Measurements from ENCODE around the gene OSBPL6. TPM values are rescaled to one million over a fixed set of nuclear protein-coding genes. Genes with fewer than 3 reads are reported as not detected.
A peak's percentile ranks its signal among the peaks of the same experiment; 100 is the strongest.

OSBPL6 gene
- total and polyA plus RNA-seq, 2 of the 13 experiments (the other 11 are each of a cell fraction or from before 2014, with no cell fraction given), result 0.03 to 0.11 TPM

GRCh38 chr2:178450774-178451525 lies 256.6 kb downstream of the OSBPL6 start, which contains the start of the genes PJVK and PRKRA (continued):
- no peak for TF ChIP-seq ZNF770 (CRISPR knock-in tag; IDR thresholded peaks at IDR 0.05)
- TF ChIP-seq ZNF574 (CRISPR knock-in tag; IDR thresholded peaks at IDR 0.05), result peak; percentile 93
- peak; percentile 22; the same call in 1 of the 2 replicates for TF ChIP-seq ZNF607 (CRISPR knock-in tag; IDR thresholded peaks at IDR 0.05; ENCODE audit: borderline replicate concordance)
- TF ChIP-seq POGK (CRISPR knock-in tag; conservative IDR thresholded peaks at IDR 0.05), result peak; percentile 94
- TF ChIP-seq ZNF781 (CRISPR knock-in tag; IDR thresholded peaks at IDR 0.05; ENCODE audit: borderline replicate concordance, not compliant biosample characterization), result no peak
- TF ChIP-seq ZNF414 (CRISPR knock-in tag; IDR thresholded peaks at IDR 0.05), result peak; percentile 93; the same call in 1 of the 2 replicates
- no peak for TF ChIP-seq TRIM22 (IDR thresholded peaks at IDR 0.05)
- TF ChIP-seq ZNF687 (CRISPR knock-in tag; IDR thresholded peaks at IDR 0.05), result peak; percentile 90
- TF ChIP-seq ZNF570 (CRISPR knock-in tag; IDR thresholded peaks at IDR 0.05; ENCODE audit: borderline replicate concordance), result peak; percentile 86; the same call in 1 of the 2 replicates
- peak; percentile 90 for TF ChIP-seq TIGD3 (CRISPR knock-in tag; IDR thresholded peaks at IDR 0.05; ENCODE audit: borderline replicate concordance)
- TF ChIP-seq RBM39 (IDR thresholded peaks at IDR 0.05; ENCODE audit: low read depth, low read length, poor library complexity, severe bottlenecking), result peak; percentile 63
- TF ChIP-seq ZFP1 (CRISPR knock-in tag; IDR thresholded peaks at IDR 0.05), result peak; percentile 79; the same call in 1 of the 2 replicates
